NOMO-1 treated with DMSO at 0.1 percent for 48 hours (cell line): ENCODE measurements around the gene METTL22.
A peak's percentile ranks its signal among the peaks of the same experiment; 100 is the strongest.

Source experiments
- DNase-seq: peaks from one replicate; lab custom pipeline; 2025; ENCODE audit not compliant: unreplicated experiment; lab: John Stamatoyannopoulos, UW

METTL22 gene

GRCh38 chr16:8663192-8664089 is 41.9 kb downstream of the METTL22 start:
- no peak for DNase-seq

DNA sequence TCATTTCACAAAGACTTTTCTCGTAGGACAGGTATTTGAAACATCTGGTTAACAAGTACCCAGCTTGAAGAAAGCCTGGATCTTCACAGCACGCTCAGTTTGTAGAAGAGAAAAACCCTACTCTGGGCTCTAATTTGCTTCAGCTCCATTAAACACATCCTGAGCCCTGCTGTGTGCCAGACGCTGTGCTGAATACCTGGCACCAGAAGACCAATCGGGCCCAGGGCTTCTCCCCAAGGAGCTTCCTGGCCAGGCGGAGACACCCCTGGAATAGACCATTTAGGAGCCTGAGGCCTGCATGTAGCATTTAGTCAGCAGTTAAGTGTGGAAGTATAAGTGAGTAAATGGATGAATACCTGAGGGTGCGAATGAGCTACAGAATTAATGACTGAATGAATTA is 44.0 kb downstream of the METTL22 start:
- no peak for DNase-seq

GRCh38 chr16:8667492-8667891 is 46.0 kb downstream of the METTL22 start:
- no peak for DNase-seq

DNA sequence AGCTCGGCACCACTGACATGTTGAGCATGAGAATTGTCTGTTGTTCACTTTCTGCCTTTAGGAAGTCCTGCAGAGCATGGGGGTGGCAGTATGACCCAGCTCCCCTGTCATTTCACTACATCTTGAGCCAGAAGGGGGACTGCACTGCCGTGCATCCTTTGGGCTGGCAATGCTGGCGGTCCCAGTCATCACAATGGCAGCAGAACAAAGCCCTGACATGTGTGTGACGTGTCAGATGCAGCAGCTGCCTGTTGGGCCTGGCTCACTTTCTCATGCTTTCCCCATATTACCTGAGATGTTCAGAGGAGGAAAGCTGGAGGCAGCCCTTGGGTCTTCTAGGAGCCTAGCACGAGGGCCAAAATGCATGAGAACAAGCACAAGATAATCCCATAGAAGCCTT is 46.6 kb downstream of the METTL22 start:
- no peak for DNase-seq

DNA sequence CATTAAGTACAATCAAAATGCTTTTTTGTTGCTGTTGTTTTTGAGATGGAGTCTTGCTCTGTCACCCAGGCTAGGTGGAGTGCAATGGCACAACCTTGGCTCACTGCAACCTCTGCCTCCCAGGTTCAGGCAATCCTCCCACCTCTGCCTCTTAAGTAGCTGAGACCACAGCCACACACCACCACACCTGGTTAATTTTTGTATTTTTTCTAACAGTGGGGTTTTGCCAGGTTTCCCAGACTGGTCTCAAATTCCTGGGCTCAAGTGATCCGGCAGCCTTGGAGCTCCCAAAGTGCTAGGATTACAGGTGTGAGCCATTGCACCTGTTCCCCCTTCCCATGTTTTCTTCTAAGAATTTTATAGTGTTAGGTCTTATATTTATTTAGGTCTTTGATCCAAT is 48.0 kb downstream of the METTL22 start:
- DNase-seq: no peak

DNA sequence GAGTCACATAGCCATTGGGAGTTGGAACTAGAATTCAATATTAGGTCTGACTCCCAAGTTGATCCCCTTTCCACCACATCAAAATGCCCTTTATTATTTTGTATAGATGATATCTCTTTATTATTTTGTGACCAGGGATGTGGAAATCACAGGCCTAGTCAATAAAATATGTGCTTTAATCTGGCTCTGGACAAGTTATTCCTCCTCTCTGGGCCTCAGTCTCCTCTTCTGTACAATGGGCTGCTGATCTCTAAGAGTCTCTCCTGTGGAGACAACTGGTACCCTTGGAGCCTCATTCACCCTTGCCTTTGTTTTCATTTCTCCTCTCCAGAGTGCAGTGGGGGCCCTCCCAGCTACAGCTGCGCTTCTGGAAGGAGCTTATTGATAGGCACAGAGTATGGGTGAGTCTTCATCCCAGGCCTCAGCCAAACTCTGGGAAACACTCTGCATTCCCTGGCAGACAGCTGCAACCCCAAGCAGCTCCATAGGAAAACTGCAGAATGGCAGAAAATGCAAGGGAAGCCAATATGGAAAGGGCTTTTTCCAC is 48.6 kb downstream of the METTL22 start:
- no peak for DNase-seq

DNA sequence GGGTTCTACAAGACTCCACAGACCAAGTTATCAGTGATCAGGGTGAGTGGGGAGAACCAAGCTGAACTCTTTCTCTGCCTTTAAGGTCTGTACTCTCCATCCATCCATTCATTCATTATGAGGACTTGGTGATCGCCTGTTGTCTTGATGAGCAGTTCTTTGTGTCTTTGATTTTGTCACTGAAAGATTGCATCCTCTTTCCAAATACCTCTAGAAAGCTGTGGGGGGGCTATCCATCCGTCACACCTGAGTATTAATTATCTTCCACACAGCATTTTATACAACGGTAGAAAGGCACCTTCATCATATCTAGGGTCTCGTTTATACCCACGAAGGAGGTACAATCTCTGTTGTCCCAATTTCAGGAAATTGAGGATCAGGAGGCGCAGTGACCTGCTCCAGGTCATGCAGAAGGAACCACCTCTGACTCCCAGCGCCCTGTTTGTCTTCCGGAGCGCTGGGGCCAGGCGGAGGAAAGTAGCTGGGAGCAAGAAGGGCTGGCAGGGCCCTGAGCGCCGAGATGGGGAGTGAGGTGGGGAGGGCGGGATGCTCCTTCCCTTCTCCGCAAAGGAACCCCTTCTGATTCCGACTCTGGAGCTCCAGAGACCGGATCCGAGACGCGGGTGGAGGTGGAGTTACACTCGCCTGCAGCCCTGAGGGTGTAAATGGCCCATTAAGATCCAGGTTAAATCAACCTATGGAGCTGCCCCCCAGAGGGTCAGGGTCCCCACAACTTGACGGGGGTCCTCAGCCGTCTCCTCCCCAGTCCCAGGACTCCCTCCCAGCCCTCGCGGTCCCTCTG is 52.3 kb downstream of the METTL22 start:
- DNase-seq: no peak

- peak; percentile 80 for DNase-seq
Measured at GRCh38 chr16:8674413-8675022, 53.0 kb downstream of the METTL22 start, which contains the start of gene ABAT. Gene ABAT, plus strand, starts transcription at chr16:8674617. Its CDS starts 61,123 bp downstream, at chr16:8735740.

- no peak for DNase-seq
Measured at GRCh38 chr16:8675183-8676159, 54.0 kb downstream of the METTL22 start.

DNA sequence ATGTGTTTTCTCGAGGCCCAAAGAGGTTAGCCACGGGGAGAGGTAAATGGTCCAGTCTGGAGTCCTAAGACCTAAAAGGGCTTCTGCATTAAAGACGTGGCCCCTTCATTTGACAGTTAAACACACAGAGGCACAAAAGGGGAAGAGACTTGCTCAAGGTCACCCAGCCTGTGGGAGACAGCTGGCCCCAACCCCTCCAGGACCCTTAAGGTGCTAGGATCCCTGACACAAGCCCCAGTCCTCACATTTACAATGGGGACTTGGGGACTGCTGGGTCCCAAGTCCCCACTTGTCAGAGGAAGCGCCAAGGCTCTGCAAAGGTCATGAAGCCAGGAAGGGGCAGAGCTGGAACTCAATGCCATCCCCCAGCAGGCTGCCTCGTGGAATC is 54.7 kb downstream of the METTL22 start:
- DNase-seq: no peak

GRCh38 chr16:8676737-8677375 is 55.4 kb downstream of the METTL22 start:
- DNase-seq: no peak

GRCh38 chr16:8677481-8677880 is 56.0 kb downstream of the METTL22 start:
- no peak for DNase-seq

- no peak for DNase-seq
Measured at GRCh38 chr16:8678068-8678927, 56.8 kb downstream of the METTL22 start.

GRCh38 chr16:8679151-8679550 is 57.7 kb downstream of the METTL22 start:
- no peak for DNase-seq

DNA sequence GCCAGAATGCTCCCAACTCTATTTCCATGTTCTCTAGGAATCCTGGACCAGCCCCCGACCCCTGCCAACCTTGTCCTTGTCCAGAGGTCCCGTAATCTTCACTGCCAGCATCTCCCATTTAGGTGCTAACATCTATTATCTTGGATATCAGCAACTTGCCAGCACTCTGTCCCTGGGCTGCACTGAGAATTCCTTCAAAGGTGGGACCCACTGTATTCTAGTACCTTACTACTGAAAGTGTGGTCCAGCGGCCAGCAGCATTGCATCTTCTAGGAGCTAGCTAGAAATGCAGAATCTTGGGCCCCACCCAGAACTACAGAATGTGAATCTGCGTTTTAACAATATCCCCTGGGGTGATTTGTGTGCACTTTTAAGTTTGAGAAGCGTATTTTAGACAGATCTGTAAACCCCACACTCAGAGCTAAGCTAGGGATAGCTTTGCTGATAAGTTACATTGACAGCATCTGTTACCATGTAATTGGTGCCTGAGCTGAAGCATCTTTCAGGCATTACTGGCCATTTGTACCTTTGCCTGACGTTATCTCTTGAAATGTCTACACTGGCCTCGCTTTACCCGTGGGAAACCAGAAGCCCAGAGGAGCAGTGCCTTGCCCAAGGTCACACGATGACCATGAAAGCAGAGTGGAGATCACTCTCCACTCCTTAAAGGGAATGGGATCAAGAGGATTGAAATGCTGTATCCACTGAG is 61.2 kb downstream of the METTL22 start:
- DNase-seq: no peak

GRCh38 chr16:8683640-8684039 is 62.1 kb downstream of the METTL22 start:
- DNase-seq: no peak

- no peak for DNase-seq
Measured at GRCh38 chr16:8685617-8686016, 64.1 kb downstream of the METTL22 start.

- no peak for DNase-seq
Measured at GRCh38 chr16:8686031-8686621, 64.6 kb downstream of the METTL22 start.
